ENCODE data around the gene ATG7. TPM values are rescaled to one million over a fixed set of nuclear protein-coding genes. Genes with fewer than 3 reads are reported as not detected.
"Not testable (repeated sequence)": the region's sequence is repeated elsewhere in the genome, so short reads cannot be mapped to it uniquely, and the experiment has no call there.

Gene ATG7
- total RNA-seq, 4 donors from 2014 or later = 45.8 to 85.3 (median 67.3) TPM

- Histone ChIP-seq H3K4me1 (no peaks in the 10 kb centered on the region), H3K27ac (peak overlapping the region in 2 of 3 donors; percentile 39), H3K4me3 (replicated peaks in 1 of 3) (no peak overlapping the region), H3K27me3 (no peaks in the 10 kb centered on the region), H3K36me3 (no peaks in the 10 kb centered on the region), H3K9me3 (no peaks in the 10 kb centered on the region)
- no peak for TF ChIP-seq POLR2A (IDR thresholded peaks at IDR 0.05)
- TF ChIP-seq CTCF (IDR thresholded peaks at IDR 0.05) = no peak
- intact Hi-C loops (cut with DNase I) = no loop called here
- 72 to 78% methylated on average over 14 of the region's 14 CpGs for WGBS, 2 donors
- no peak for DNase-seq
These were observed 181.0 kb downstream of the ATG7 start for GRCh38 chr3:11452885-11453847.

GRCh38 chr3:11455956-11456355 is 183.8 kb downstream of the ATG7 start:
- Histone ChIP-seq H3K9me3 (no peaks in the 10 kb centered on the region), H3K4me1 (no peaks in the 10 kb centered on the region), H3K27ac (no peak overlapping the region), H3K27me3 (no peaks in the 10 kb centered on the region), H3K4me3 (replicated peaks in 1 of 3) (no peak overlapping the region), H3K36me3 (no peaks in the 10 kb centered on the region)
- 92 to 94% methylated on average over 5 of the region's 5 CpGs for WGBS, 2 donors
- intact Hi-C loops (cut with DNase I) = no loop called here
- TF ChIP-seq CTCF (IDR thresholded peaks at IDR 0.05) (no peak), POLR2A (IDR thresholded peaks at IDR 0.05) (no peak)
- no peak for DNase-seq

GRCh38 chr3:11457135-11457534 is 184.9 kb downstream of the ATG7 start:
- no peaks in the 10 kb centered on the region for H3K27me3 ChIP-seq
- no peaks in the 10 kb centered on the region for H3K9me3 ChIP-seq
- no peak for DNase-seq
- H3K4me1 ChIP-seq = no peaks in the 10 kb centered on the region
- H3K36me3 ChIP-seq = no peaks in the 10 kb centered on the region
- intact Hi-C loops (cut with DNase I) = no loop called here
- no peak overlapping the region for H3K4me3 ChIP-seq (replicated peaks in 1 of 3)
- 93 to 98% methylated on average over 4 of the region's 4 CpGs for WGBS, 2 donors
- no peak overlapping the region for H3K27ac ChIP-seq
- TF ChIP-seq CTCF (IDR thresholded peaks at IDR 0.05) = no peak
- no peak for TF ChIP-seq POLR2A (IDR thresholded peaks at IDR 0.05)

GRCh38 chr3:11459186-11459824 is 187.1 kb downstream of the ATG7 start:
- no peak for DNase-seq
- intact Hi-C loops (cut with DNase I) = no loop called here
- no peaks in the 10 kb centered on the region for H3K36me3 ChIP-seq
- no peak overlapping the region for H3K27ac ChIP-seq
- no peak overlapping the region for H3K4me3 ChIP-seq (replicated peaks in 1 of 3)
- no peaks in the 10 kb centered on the region for H3K9me3 ChIP-seq
- no peaks in the 10 kb centered on the region for H3K27me3 ChIP-seq
- TF ChIP-seq CTCF (IDR thresholded peaks at IDR 0.05) = no peak
- TF ChIP-seq POLR2A (IDR thresholded peaks at IDR 0.05) = no peak
- 81 to 82% methylated on average over 3 of the region's 3 CpGs for WGBS, 2 donors
- no peaks in the 10 kb centered on the region for H3K4me1 ChIP-seq

GRCh38 chr3:11461226-11461625 is 189.0 kb downstream of the ATG7 start:
- intact Hi-C loops (cut with DNase I) = no loop called here
- Histone ChIP-seq H3K4me1 (no peaks in the 10 kb centered on the region), H3K36me3 (no peaks in the 10 kb centered on the region), H3K27me3 (no peaks in the 10 kb centered on the region), H3K4me3 (replicated peaks in 1 of 3) (no peak overlapping the region), H3K9me3 (no peaks in the 10 kb centered on the region), H3K27ac (no peak overlapping the region)
- no peak for DNase-seq
- TF ChIP-seq POLR2A (IDR thresholded peaks at IDR 0.05) (no peak), CTCF (IDR thresholded peaks at IDR 0.05) (no peak)
- WGBS, 2 donors = 70 to 84% methylated on average over 3 of the region's 3 CpGs

GRCh38 chr3:11462673-11463072 is 190.5 kb downstream of the ATG7 start:
- H3K4me3 ChIP-seq (replicated peaks in 1 of 3); H3K9me3 ChIP-seq; H3K36me3 ChIP-seq; H3K27me3 ChIP-seq; H3K4me1 ChIP-seq; DNase-seq; intact Hi-C loops (cut with DNase I); H3K27ac ChIP-seq: not testable (repeated sequence)
- 96 to 99% methylated on average over 4 of the region's 4 CpGs for WGBS, 2 donors

All from thyroid gland (tissue), 4 donors.